Skeletal muscle satellite cell (primary cell): Measurements from ENCODE around the gene SMG1.

Experiments used
- H3K27me3 ChIP-seq: 2 replicates; pipeline ENCODE4 v1.7.0; 2013; ENCODE audit warnings: low read length; ENCODE audit not compliant: control insufficient read depth, insufficient read depth
- H3K36me3 ChIP-seq: 2 replicates; pipeline ENCODE4 v1.7.0; 2013; ENCODE audit warnings: mild to moderate bottlenecking, control low read depth, low read length; ENCODE audit not compliant: insufficient read depth
- H3K4me1 ChIP-seq: 2 replicates; pipeline ENCODE4 v1.7.0; 2013; ENCODE audit warnings: low read length; ENCODE audit not compliant: control insufficient read depth, insufficient read depth
- H3K4me2 ChIP-seq: 2 replicates; pipeline ENCODE4 v1.7.0; 2013; ENCODE audit warnings: mild to moderate bottlenecking, low read length
- H3K4me3 ChIP-seq: 2 replicates; pipeline ENCODE4 v1.7.0; 2013; ENCODE audit warnings: low read length
- H3K9ac ChIP-seq: 2 replicates; pipeline ENCODE4 v1.7.0; 2013; ENCODE audit warnings: mild to moderate bottlenecking, low read depth, low read length, moderate library complexity
- H3K9me3 ChIP-seq: replicated peaks from 2 replicates; pipeline ENCODE4 v1.7.0; 2013; ENCODE audit warnings: mild to moderate bottlenecking, control low read depth, low read length

Gene SMG1

GRCh38 chr16:18804540-18804939, 121.7 kb downstream of the SMG1 start:
- H3K4me1 ChIP-seq: peaks cover 28% of the 10 kb centered on the region

GRCh38 chr16:18803569-18804462, 122.4 kb downstream of the SMG1 start:
- Histone ChIP-seq H3K4me2 (peak overlapping the region; percentile 56), H3K4me3 (no peak overlapping the region), H3K4me1 (peaks cover 34% of the 10 kb centered on the region), H3K9ac (peak overlapping the region; percentile 55), H3K27me3 (no peaks in the 10 kb centered on the region), H3K36me3 (peaks cover 28% of the 10 kb centered on the region), H3K9me3 (no peaks in the 10 kb centered on the region)

More at GRCh38 chr16:18804540-18804939, 121.7 kb downstream of the SMG1 start:
- Histone ChIP-seq H3K4me3 (no peak overlapping the region), H3K27me3 (no peaks in the 10 kb centered on the region), H3K9me3 (no peaks in the 10 kb centered on the region), H3K9ac (peak overlapping the region; percentile 55), H3K4me2 (peak overlapping the region; percentile 56), H3K36me3 (peaks cover 35% of the 10 kb centered on the region)

GRCh38 chr16:18802767-18803343, 123.4 kb downstream of the SMG1 start:
- Histone ChIP-seq H3K4me3 (no peak overlapping the region), H3K9me3 (no peaks in the 10 kb centered on the region), H3K9ac (no peak overlapping the region), H3K4me1 (peaks cover 43% of the 10 kb centered on the region), H3K36me3 (peaks cover 22% of the 10 kb centered on the region), H3K4me2 (no peak overlapping the region), H3K27me3 (no peaks in the 10 kb centered on the region)

GRCh38 chr16:18801145-18801972, 124.8 kb downstream of the SMG1 start, which contains the start of gene ARL6IP1:
TSS of gene ARL6IP1 (minus strand) at chr16:18801549. CDS start at chr16:18801466, 83 bp downstream.
- H3K4me3 ChIP-seq: peak within 1 kb of the TSS; percentile 92
- peak within 1 kb of the TSS; percentile 93 for H3K9ac ChIP-seq
- H3K9me3 ChIP-seq: no peaks in the 10 kb centered on the region
- peak within 1 kb of the TSS; percentile 95 for H3K4me2 ChIP-seq
- no peaks in the 10 kb centered on the region for H3K27me3 ChIP-seq
- H3K4me1 ChIP-seq: peaks cover 49% of the 10 kb centered on the region
- H3K36me3 ChIP-seq: peaks cover 23% of the 10 kb centered on the region

- Histone ChIP-seq H3K9me3 (no peaks in the 10 kb centered on the region), H3K4me2 (peak overlapping the region; percentile 95), H3K9ac (peak overlapping the region; percentile 93), H3K4me3 (peak overlapping the region; percentile 92), H3K4me1 (peaks cover 49% of the 10 kb centered on the region), H3K27me3 (no peaks in the 10 kb centered on the region), H3K36me3 (peaks cover 28% of the 10 kb centered on the region)
These were observed 125.4 kb downstream of the SMG1 start for GRCh38 chr16:18800775-18801144.

GRCh38 chr16:18800293-18800692, 125.9 kb downstream of the SMG1 start:
- Histone ChIP-seq H3K4me2 (peak overlapping the region; percentile 95), H3K27me3 (no peaks in the 10 kb centered on the region), H3K4me1 (peaks cover 46% of the 10 kb centered on the region), H3K36me3 (peaks cover 33% of the 10 kb centered on the region), H3K9me3 (no peaks in the 10 kb centered on the region), H3K9ac (peak overlapping the region; percentile 93), H3K4me3 (peak overlapping the region; percentile 92)

GRCh38 chr16:18799500-18799899, 126.7 kb downstream of the SMG1 start:
- peak overlapping the region; percentile 93 for H3K9ac ChIP-seq
- H3K9me3 ChIP-seq: no peaks in the 10 kb centered on the region
- H3K36me3 ChIP-seq: peaks cover 41% of the 10 kb centered on the region
- H3K4me2 ChIP-seq: peak overlapping the region; percentile 95
- no peaks in the 10 kb centered on the region for H3K27me3 ChIP-seq
- H3K4me1 ChIP-seq: peaks cover 38% of the 10 kb centered on the region
- peak overlapping the region; percentile 92 for H3K4me3 ChIP-seq

- Histone ChIP-seq H3K36me3 (peaks cover 55% of the 10 kb centered on the region), H3K9me3 (no peaks in the 10 kb centered on the region), H3K4me2 (peak overlapping the region; percentile 95), H3K27me3 (no peaks in the 10 kb centered on the region), H3K4me1 (peaks cover 29% of the 10 kb centered on the region), H3K4me3 (no peak overlapping the region), H3K9ac (peak overlapping the region; percentile 35)
These were observed 128.5 kb downstream of the SMG1 start for GRCh38 chr16:18797746-18798145.

- no peak overlapping the region for H3K9ac ChIP-seq
- H3K4me1 ChIP-seq: peaks cover 26% of the 10 kb centered on the region
- H3K27me3 ChIP-seq: no peaks in the 10 kb centered on the region
- H3K4me2 ChIP-seq: no peak overlapping the region
- H3K36me3 ChIP-seq: peaks cover 68% of the 10 kb centered on the region
- H3K9me3 ChIP-seq: no peaks in the 10 kb centered on the region
- H3K4me3 ChIP-seq: no peak overlapping the region
These were observed 129.8 kb downstream of the SMG1 start for GRCh38 chr16:18796377-18796776.

- no peak overlapping the region for H3K9ac ChIP-seq
- no peaks in the 10 kb centered on the region for H3K27me3 ChIP-seq
- no peaks in the 10 kb centered on the region for H3K9me3 ChIP-seq
- peaks cover 78% of the 10 kb centered on the region for H3K36me3 ChIP-seq
- H3K4me1 ChIP-seq: peaks cover 14% of the 10 kb centered on the region
- no peak overlapping the region for H3K4me2 ChIP-seq
- no peak overlapping the region for H3K4me3 ChIP-seq
These were observed 133.3 kb downstream of the SMG1 start for GRCh38 chr16:18792836-18793433.
